DOHH2 (cell line): ENCODE results near the gene TMEM273.

ENCODE experiments used
- H3F3A ChIP-seq: fragments of 200-600 bp; sonication (generic), shearing (Covaris generic); 2 replicates; pipeline ENCODE4 v1.6.0; 2016; ENCODE audit warnings: antibody characterized with exemption, mild to moderate bottlenecking; ENCODE audit not compliant: control insufficient read depth, insufficient read depth
- H3K27ac ChIP-seq: fragments of 200-600 bp; sonication (generic); 2 replicates; pipeline ENCODE4 v1.5.1; 2014; ENCODE audit warnings: low read depth, mild to moderate bottlenecking, low read length, moderate library complexity
- H3K27me3 ChIP-seq: fragments of 200-600 bp; sonication (generic); 2 replicates; pipeline ENCODE4 v1.6.1; 2014; ENCODE audit warnings: mild to moderate bottlenecking, low read length, mixed read lengths; ENCODE audit not compliant: control insufficient read depth
- H3K36me3 ChIP-seq: fragments of 200-600 bp; sonication (generic); 2 replicates; pipeline ENCODE4 v1.6.1; 2014; ENCODE audit warnings: mild to moderate bottlenecking, low read length, moderate library complexity, mixed read lengths; ENCODE audit not compliant: control insufficient read depth
- H3K4me1 ChIP-seq: fragments of 200-600 bp; sonication (generic); 2 replicates; pipeline ENCODE4 v1.6.1; 2014; ENCODE audit warnings: mild to moderate bottlenecking, low read length, mixed read lengths; ENCODE audit not compliant: control insufficient read depth
- H3K4me2 ChIP-seq: fragments of 200-600 bp; sonication (generic); 2 replicates; pipeline ENCODE4 v1.6.0; 2014; ENCODE audit warnings: mild to moderate bottlenecking, low read length, moderate library complexity
- H3K4me3 ChIP-seq: fragments of 200-600 bp; sonication (generic); 2 replicates; pipeline ENCODE4 v1.5.1; 2014; ENCODE audit warnings: mild to moderate bottlenecking, low read length, mixed read lengths
- H3K79me2 ChIP-seq: fragments of 200-600 bp; sonication (generic); 2 replicates; pipeline ENCODE4 v1.6.1; 2014; ENCODE audit warnings: mild to moderate bottlenecking, low read length, mixed read lengths; ENCODE audit not compliant: control insufficient read depth
- H3K9me2 ChIP-seq: fragments of 200-600 bp; sonication (generic); replicated peaks from 2 replicates; pipeline ENCODE4 v1.6.1; 2014; ENCODE audit warnings: mild to moderate bottlenecking, low read length, mixed read lengths; ENCODE audit not compliant: control insufficient read depth
- H3K9me3 ChIP-seq: fragments of 200-600 bp; sonication (generic); 2 replicates; pipeline ENCODE4 v1.6.1; 2014; ENCODE audit warnings: antibody characterized with exemption, low read length, mixed read lengths; ENCODE audit not compliant: control insufficient read depth, insufficient read depth
- H4K20me1 ChIP-seq: fragments of 200-600 bp; sonication (generic); 2 replicates; pipeline ENCODE4 v1.6.0; 2014; ENCODE audit warnings: low read depth, mild to moderate bottlenecking, antibody characterized with exemption, low read length, moderate library complexity; ENCODE audit not compliant: control insufficient read depth, insufficient read depth
- EZH2phosphoT487 ChIP-seq: fragments of 200-600 bp; sonication (generic); IDR thresholded peaks from 2 replicates; pipeline ENCODE4 v1.6.1; 2017; ENCODE audit warnings: borderline replicate concordance, mild to moderate bottlenecking, antibody characterized with exemption, low read length, moderate library complexity, mixed read lengths
- TF ChIP-seq, protein P1 (sequence below): fragments of 200-600 bp; sonication (generic); IDR thresholded peaks from one replicate; pipeline ENCODE4 v1.5.1; 2014; ENCODE audit warnings: antibody characterized with exemption, mild to moderate bottlenecking, low read depth, low read length; ENCODE audit not compliant: poor library complexity, severe bottlenecking

Gene TMEM273

DNA sequence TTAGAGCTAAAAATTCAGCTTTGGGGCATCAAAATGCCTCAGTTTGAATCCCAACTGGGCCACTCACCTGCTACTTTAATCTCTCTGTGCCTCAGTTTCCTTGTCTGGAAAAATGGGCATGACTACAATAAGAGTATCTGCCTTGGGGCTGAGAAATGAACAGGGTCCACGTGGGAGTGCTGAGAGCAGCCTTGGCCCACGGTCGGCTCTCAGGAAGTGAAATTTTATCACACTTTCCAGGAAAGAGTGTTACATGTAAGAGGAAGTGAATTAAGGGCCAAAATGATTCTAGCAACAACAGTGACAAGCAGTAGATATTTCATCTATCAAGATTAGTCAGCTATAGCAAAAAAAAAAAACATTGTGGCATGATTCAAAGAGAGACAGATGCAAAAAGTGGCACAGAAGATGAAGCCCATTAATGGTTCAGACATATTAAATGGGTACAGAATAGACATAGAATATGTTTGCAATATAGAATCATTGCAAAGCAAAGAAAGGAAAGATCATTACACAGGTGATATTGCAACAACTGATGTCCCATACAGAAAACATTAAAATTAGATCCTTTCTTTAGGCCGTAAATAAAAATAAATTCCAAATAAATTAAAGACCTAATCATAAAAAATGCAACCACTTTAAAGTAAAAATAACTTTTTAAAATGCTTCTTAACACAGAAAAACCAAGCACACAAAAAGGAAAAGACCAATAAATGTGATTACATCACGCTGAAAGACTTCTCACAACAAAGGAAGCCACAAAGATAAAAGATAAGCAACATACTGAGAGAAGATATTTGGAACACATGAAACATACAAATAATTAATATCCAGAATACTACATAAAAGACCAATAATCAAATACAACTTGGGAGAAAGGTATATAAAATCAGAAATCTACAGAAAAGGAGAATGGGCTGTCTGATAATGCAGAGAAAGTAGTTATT, 4.3 kb downstream of the TMEM273 start:
- peaks cover 18% of the 10 kb centered on the region for H3K4me1 ChIP-seq
- no peaks in the 10 kb centered on the region for H3K9me3 ChIP-seq
- H3K4me2 ChIP-seq: no peak overlapping the region
- TF ChIP-seq EZH2phosphoT487: no peak
- TF ChIP-seq, protein P1, sequence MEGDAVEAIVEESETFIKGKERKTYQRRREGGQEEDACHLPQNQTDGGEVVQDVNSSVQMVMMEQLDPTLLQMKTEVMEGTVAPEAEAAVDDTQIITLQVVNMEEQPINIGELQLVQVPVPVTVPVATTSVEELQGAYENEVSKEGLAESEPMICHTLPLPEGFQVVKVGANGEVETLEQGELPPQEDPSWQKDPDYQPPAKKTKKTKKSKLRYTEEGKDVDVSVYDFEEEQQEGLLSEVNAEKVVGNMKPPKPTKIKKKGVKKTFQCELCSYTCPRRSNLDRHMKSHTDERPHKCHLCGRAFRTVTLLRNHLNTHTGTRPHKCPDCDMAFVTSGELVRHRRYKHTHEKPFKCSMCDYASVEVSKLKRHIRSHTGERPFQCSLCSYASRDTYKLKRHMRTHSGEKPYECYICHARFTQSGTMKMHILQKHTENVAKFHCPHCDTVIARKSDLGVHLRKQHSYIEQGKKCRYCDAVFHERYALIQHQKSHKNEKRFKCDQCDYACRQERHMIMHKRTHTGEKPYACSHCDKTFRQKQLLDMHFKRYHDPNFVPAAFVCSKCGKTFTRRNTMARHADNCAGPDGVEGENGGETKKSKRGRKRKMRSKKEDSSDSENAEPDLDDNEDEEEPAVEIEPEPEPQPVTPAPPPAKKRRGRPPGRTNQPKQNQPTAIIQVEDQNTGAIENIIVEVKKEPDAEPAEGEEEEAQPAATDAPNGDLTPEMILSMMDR: no peak
- H3K79me2 ChIP-seq: no peaks in the 10 kb centered on the region
- no peaks in the 10 kb centered on the region for H3K36me3 ChIP-seq
- H3K27me3 ChIP-seq: peaks cover 47% of the 10 kb centered on the region
- H4K20me1 ChIP-seq: no peaks in the 10 kb centered on the region
- no peak overlapping the region for H3K27ac ChIP-seq
- no peaks in the 10 kb centered on the region for H3K9me2 ChIP-seq
- H3F3A ChIP-seq: no peaks in the 10 kb centered on the region
- H3K4me3 ChIP-seq: no peak overlapping the region

DNA sequence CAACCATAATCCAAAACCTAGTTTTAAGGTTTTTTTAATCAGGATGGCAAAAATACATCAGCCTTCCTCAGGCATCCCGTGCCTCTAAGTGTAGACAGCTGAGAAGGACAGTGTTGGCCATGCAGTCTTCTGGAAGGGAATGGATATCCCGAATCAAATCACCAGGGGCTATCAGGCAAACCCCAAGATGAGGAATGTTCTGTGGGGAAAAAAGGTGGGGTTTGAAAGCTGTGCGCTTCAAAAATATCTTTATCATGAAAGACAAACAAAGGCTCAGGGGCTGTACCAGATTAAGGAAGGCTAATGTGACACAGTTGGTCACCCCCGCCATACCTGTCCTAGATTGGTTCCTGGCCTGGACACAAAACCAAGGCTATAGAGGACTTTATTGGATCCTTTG, 5.4 kb downstream of the TMEM273 start:
- no peak overlapping the region for H3K4me2 ChIP-seq
- no peaks in the 10 kb centered on the region for H3K9me3 ChIP-seq
- H3K9me2 ChIP-seq: no peaks in the 10 kb centered on the region
- H3K4me3 ChIP-seq: no peak overlapping the region
- TF ChIP-seq, protein P1: no peak
- no peak for TF ChIP-seq EZH2phosphoT487
- no peaks in the 10 kb centered on the region for H3F3A ChIP-seq
- H3K27me3 ChIP-seq: peaks cover 36% of the 10 kb centered on the region
- no peaks in the 10 kb centered on the region for H3K36me3 ChIP-seq
- peaks cover 15% of the 10 kb centered on the region for H3K4me1 ChIP-seq
- H3K79me2 ChIP-seq: no peaks in the 10 kb centered on the region
- no peaks in the 10 kb centered on the region for H4K20me1 ChIP-seq
- H3K27ac ChIP-seq: no peak overlapping the region

- Histone ChIP-seq H3K4me3 (no peak overlapping the region), H4K20me1 (no peaks in the 10 kb centered on the region), H3K4me2 (no peak overlapping the region), H3K9me2 (no peaks in the 10 kb centered on the region), H3F3A (no peaks in the 10 kb centered on the region), H3K79me2 (no peaks in the 10 kb centered on the region), H3K4me1 (peaks cover 22% of the 10 kb centered on the region), H3K27ac (no peak overlapping the region), H3K27me3 (peaks cover 18% of the 10 kb centered on the region), H3K36me3 (no peaks in the 10 kb centered on the region), H3K9me3 (no peaks in the 10 kb centered on the region)
- TF ChIP-seq, protein P1: no peak
- no peak for TF ChIP-seq EZH2phosphoT487
Observed at GRCh38 chr10:49180444-49180860, 7.7 kb downstream of the TMEM273 start.
